SK-N-SH (cell line): Measurements from ENCODE around the gene SAPCD2. TPM values are rescaled to one million over a fixed set of nuclear protein-coding genes. Genes with fewer than 3 reads are reported as not detected.

Experiments
- CTCF ChIA-PET: fragments of 300-600, 350-600 bp; formaldehyde crosslinking; extraction: SDS; loops from one replicate; lab custom pipeline; 2021; lab: Yijun Ruan, JAX
- POLR2A ChIA-PET: fragments of 350-600 bp; sonication (Branson Sonifier 250); formaldehyde crosslinking; extraction: SDS; loops from one replicate; lab custom pipeline; 2020; ENCODE audit warnings: antibody characterized with exemption, inconsistent platforms; lab: Yijun Ruan, JAX
- DNase-seq: peaks from one replicate; pipeline ENCODE4 v3.0.0; 2012
- H2AFZ ChIP-seq: fragments of 200-600 bp; sonication (generic); 2 replicates; pipeline ENCODE4 v1.8.1; 2016; ENCODE audit warnings: antibody characterized with exemption, mild to moderate bottlenecking, low read depth
- H3F3A ChIP-seq: fragments of 200-600 bp; sonication (generic); replicated peaks from 2 replicates; pipeline ENCODE3; 2016; ENCODE audit warnings: antibody characterized with exemption, mild to moderate bottlenecking; ENCODE audit not compliant: insufficient read depth
- H3K27ac ChIP-seq, 2 experiments: fragments of 200-500 bp in 1 of 2; fragments of 200-600 bp in 1 of 2; sonication (Bioruptor generic) in 1 of 2; sonication (generic), shearing (Covaris generic) in 1 of 2; 2 replicates each; pipeline versions ENCODE4 v1.5.1 to v1.6.1; 2014 to 2016; ENCODE audit warnings: low read depth in 2 of 2, inconsistent platforms in 1 of 2, low read length in 1 of 2, mild to moderate bottlenecking in 1 of 2, mixed read lengths in 1 of 2
- H3K27me3 ChIP-seq: fragments of 200-600 bp; sonication (generic), shearing (Covaris generic); 2 replicates; pipeline ENCODE4 v1.6.1; 2016; ENCODE audit warnings: mixed run types; ENCODE audit not compliant: insufficient read depth
- H3K36me3 ChIP-seq, 2 experiments: fragments of 200-500 bp in 1 of 2; fragments of 200-600 bp in 1 of 2; sonication (Bioruptor generic) in 1 of 2; sonication (generic) in 1 of 2; replicated peaks in 1 of 2; 2 replicates each; pipeline versions ENCODE3 to v1.5.1; 2014 to 2016; ENCODE audit warnings: low read length in 1 of 2, mild to moderate bottlenecking in 1 of 2; ENCODE audit not compliant: insufficient read depth in 2 of 2, control insufficient read depth in 1 of 2
- H3K4me1 ChIP-seq, 2 experiments: fragments of 200-500 bp in 1 of 2; fragments of 200-600 bp in 1 of 2; sonication (Bioruptor generic) in 1 of 2; sonication (generic), shearing (Covaris generic) in 1 of 2; 2 replicates each; pipeline versions ENCODE4 v1.5.1 to v1.6.1; 2014 to 2016; ENCODE audit warnings: low read depth in 1 of 2, low read length in 1 of 2, mixed run types in 1 of 2; ENCODE audit not compliant: insufficient read depth in 2 of 2, control insufficient read depth in 1 of 2
- H3K4me2 ChIP-seq: fragments of 200-600 bp; sonication (generic), shearing (Covaris generic); 2 replicates; pipeline ENCODE4 v1.6.1; 2017; ENCODE audit warnings: mixed run types
- H3K4me3 ChIP-seq, 2 experiments: fragments of 200-500 bp in 1 of 2; fragments of 200-600 bp in 1 of 2; sonication (Bioruptor generic) in 1 of 2; sonication (generic), shearing (Covaris generic) in 1 of 2; 2 replicates each; pipeline versions ENCODE4 v1.5.1 to v1.8.1; 2014 to 2016; ENCODE audit warnings: low read depth in 2 of 2, inconsistent platforms in 1 of 2, low read length in 1 of 2, mild to moderate bottlenecking in 1 of 2, mixed read lengths in 1 of 2, moderate library complexity in 1 of 2
- H3K79me2 ChIP-seq: fragments of 200-600 bp; sonication (generic); 2 replicates; pipeline ENCODE4 v1.8.1; 2017; ENCODE audit warnings: mild to moderate bottlenecking; ENCODE audit not compliant: insufficient read depth
- H3K9ac ChIP-seq: fragments of 200-600 bp; sonication (generic); 2 replicates; pipeline ENCODE4 v1.6.1; 2017; ENCODE audit warnings: mixed run types
- H3K9me2 ChIP-seq: fragments of 200-600 bp; sonication (generic); 2 replicates; pipeline ENCODE4 v1.6.1; 2017; ENCODE audit warnings: mixed run types
- H3K9me3 ChIP-seq: fragments of 200-600 bp; sonication (generic); 2 replicates; pipeline ENCODE4 v1.6.1; 2017; ENCODE audit warnings: mixed run types, mild to moderate bottlenecking, moderate library complexity
- H4K20me1 ChIP-seq: fragments of 200-600 bp; sonication (generic); 2 replicates; pipeline ENCODE4 v1.6.1; 2017; ENCODE audit warnings: mild to moderate bottlenecking, mixed run types; ENCODE audit not compliant: insufficient read depth
- CHD2 ChIP-seq: fragments of 150-350 bp; IDR thresholded peaks from 2 replicates; pipeline ENCODE4 v1.6.1; 2018; ENCODE audit warnings: low read length; ENCODE audit not compliant: partially characterized antibody
- EZH2phosphoT487 ChIP-seq: fragments of 200-600 bp; sonication (generic); IDR thresholded peaks from 2 replicates; pipeline ENCODE4 v1.6.1; 2017; ENCODE audit warnings: low read depth, mixed run types, mild to moderate bottlenecking, antibody characterized with exemption, moderate library complexity, borderline replicate concordance
- FOXM1 ChIP-seq: IDR thresholded peaks from 2 replicates; pipeline ENCODE4 v1.4.0; 2012; ENCODE audit warnings: low read depth, mild to moderate bottlenecking
- GABPA ChIP-seq: IDR thresholded peaks from 2 replicates; pipeline ENCODE4 v1.4.0; 2012; ENCODE audit warnings: low read depth, mild to moderate bottlenecking
- MXI1 ChIP-seq: IDR thresholded peaks from 2 replicates; pipeline ENCODE4 v1.6.1; 2012; ENCODE audit warnings: mild to moderate bottlenecking, low read depth, low read length, improper control_type of control experiment
- NRF1 ChIP-seq: IDR thresholded peaks from 2 replicates; pipeline ENCODE4 v1.6.1; 2012; ENCODE audit warnings: low read depth, mild to moderate bottlenecking, low read length
- RAD21 ChIP-seq: IDR thresholded peaks from 2 replicates; pipeline ENCODE4 v1.6.1; 2012; ENCODE audit warnings: mild to moderate bottlenecking, low read length
- TCF12 ChIP-seq: IDR thresholded peaks from 2 replicates; pipeline ENCODE4 v1.4.0; 2012
- WGBS: methylation state at CpG from one replicate; pipeline ENCODE4 v1.1.6; 2017; ENCODE audit warnings: low lambda C conversion rate; 5-methylcytosine and 5-hydroxymethylcytosine counted together
- polyA plus RNA-seq, 3 experiments: library from polyadenylated mRNA; depleted of rRNA; stranded (reverse); fragments of >200 nt; gene quantifications; 2 replicates each; pipeline ENCODE4 v1.2.3, GENCODE V29; 2012
- TF ChIP-seq, protein P1 (sequence below): IDR thresholded peaks from 2 replicates; pipeline ENCODE4 v1.6.1; 2012; ENCODE audit warnings: mild to moderate bottlenecking, low read depth, low read length, moderate library complexity
- TF ChIP-seq, protein P2 (sequence below): fragments of 150-350 bp; IDR thresholded peaks from 2 replicates; pipeline ENCODE4 v1.6.1; 2016; ENCODE audit warnings: mild to moderate bottlenecking, low read depth, low read length
- TF ChIP-seq, protein P3 (sequence below): IDR thresholded peaks from 2 replicates; pipeline ENCODE4 v1.4.0; 2012; ENCODE audit warnings: low read depth, borderline replicate concordance

Gene SAPCD2
- polyA plus RNA-seq, 1 of the 3 experiments (the other 2 are of a cell fraction) = 6.0 TPM

DNA sequence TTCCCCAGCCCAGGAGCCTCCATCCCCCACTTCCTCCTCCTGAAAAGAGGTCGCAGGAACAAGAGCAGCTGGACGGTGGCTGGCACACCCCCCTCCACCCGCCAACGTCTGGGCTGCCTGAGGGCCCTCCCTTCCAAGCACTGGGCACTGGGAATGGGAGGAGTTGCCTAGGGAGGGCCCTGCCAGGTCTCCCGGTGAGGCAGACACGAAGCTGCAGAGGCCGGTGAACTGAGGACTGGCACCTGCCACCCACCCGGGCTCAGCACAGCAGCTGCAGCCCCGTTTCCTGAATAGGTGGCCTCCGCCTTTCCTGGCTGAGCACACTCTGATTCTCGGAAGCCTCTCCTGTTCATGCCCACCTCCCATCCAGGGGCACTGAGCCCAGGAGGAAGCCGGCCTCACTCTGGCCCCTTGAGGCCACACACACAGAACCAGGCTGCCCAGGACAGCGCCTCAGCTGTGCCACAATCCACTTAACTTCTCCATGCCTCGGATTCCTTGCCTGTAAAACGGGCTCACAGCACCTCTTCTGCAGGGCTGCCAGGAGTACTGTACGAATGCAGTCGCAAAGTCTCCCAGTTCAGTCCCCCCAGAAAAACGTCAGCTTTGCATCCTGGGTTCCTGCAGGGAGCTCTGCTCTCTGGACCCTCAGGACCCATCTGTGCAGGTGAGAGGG is 25.7 kb downstream of the SAPCD2 start:
- H3K9me2 ChIP-seq = no peaks in the 10 kb centered on the region
- CTCF ChIA-PET = interaction anchor here (0.6 to 19.8 kb wide), 13 partner anchors 8 to 318 kb away, joined by 3 to 803 read pairs (median 4); partner anchors contain the start of genes ABCA2, C8G, FBXW5 and FUT7
- H3K27me3 ChIP-seq = 0 out of 2 replicates have a peak, but pooled peaks cover 4% of the 10 kb centered on the region
- no peak overlapping the region for H2AFZ ChIP-seq
- WGBS = 31% methylated on average over 10 of the region's 18 CpGs
- DNase-seq = peak; percentile 83
- peaks cover 11 to 25% of the 10 kb centered on the region in 2 experiments; a peak in 2 of 4 replicates for H3K4me1 ChIP-seq
- peaks cover 26% of the 10 kb centered on the region for H4K20me1 ChIP-seq
- no peak for TF ChIP-seq FOXM1
- 0 out of 2 replicates have a peak, but pooled peaks have one; percentile 21 for TF ChIP-seq MXI1
- TF ChIP-seq, all 33 proteins: peak for 1
- Histone ChIP-seq H3K9ac (peak overlapping the region; percentile 41; the same call in 1 of the 2 replicates), H3K9me3 (no peaks in the 10 kb centered on the region), H3K27ac (peak overlapping the region in 1 of 2 experiments; percentile 78; a peak in 2 of 4 replicates), H3K79me2 (no peaks in the 10 kb centered on the region), H3K4me2 (peak overlapping the region; percentile 96), H3K4me3 (peak overlapping the region; percentile 62 to 72), H3K36me3 (peaks cover 0 to 6% of the 10 kb centered on the region in 2 experiments), H3F3A (peaks cover 3% of the 10 kb centered on the region)
- POLR2A ChIA-PET = interaction anchor here (0.6 to 1.9 kb wide), 4 partner anchors 10 to 209 kb away, joined by 3 to 8 read pairs (median 6); no protein-coding TSS in a partner anchor

DNA sequence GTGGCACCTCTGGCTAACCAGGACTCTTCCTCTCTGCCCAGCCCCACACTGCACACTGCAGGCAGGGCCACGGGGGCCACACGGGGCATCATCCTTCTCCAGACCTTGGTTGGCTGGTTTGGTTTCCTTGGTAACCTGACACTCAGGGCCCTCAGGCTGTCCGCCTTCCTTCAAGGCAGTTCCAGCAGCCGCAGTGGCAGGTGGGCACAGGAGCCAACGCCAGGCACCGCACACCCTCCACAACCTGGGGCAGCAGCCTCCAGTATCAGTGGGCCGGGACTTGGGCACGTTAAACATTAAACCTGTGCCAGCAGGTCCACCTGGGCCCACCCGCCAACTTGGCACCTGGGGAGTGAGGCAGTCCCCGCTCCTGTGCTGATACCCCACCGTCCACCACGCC is 26.3 kb downstream of the SAPCD2 start:
- Histone ChIP-seq H3K4me3 (peak overlapping the region in 1 of 2 experiments; percentile 62; a peak in 1 of 4 replicates), H4K20me1 (peaks cover 26% of the 10 kb centered on the region), H2AFZ (no peak overlapping the region), H3K9ac (no peak overlapping the region), H3F3A (peaks cover 3% of the 10 kb centered on the region), H3K4me1 (peaks cover 11 to 21% of the 10 kb centered on the region in 2 experiments; a peak in 2 of 4 replicates), H3K9me3 (no peaks in the 10 kb centered on the region), H3K36me3 (peaks cover 0 to 12% of the 10 kb centered on the region in 2 experiments), H3K27ac (peak overlapping the region in 1 of 2 experiments; percentile 58; a peak in 1 of 4 replicates), H3K79me2 (no peaks in the 10 kb centered on the region), H3K9me2 (no peaks in the 10 kb centered on the region), H3K27me3 (no peaks in the 10 kb centered on the region), H3K4me2 (peak overlapping the region; percentile 96; the same call in 1 of the 2 replicates)
- no peak for DNase-seq
- WGBS = 88% methylated on average over 8 of the region's 12 CpGs
- CTCF ChIA-PET = interaction anchor here (0.7 to 19.8 kb wide), 9 partner anchors 8 to 317 kb away, joined by 3 to 803 read pairs (median 5); partner anchors contain the start of genes ABCA2, C8G, FBXW5 and FUT7
- POLR2A ChIA-PET = interaction anchor here (0.8 to 1.9 kb wide), 3 partner anchors 9 to 23 kb away, joined by 4 to 8 read pairs (median 7); no protein-coding TSS in a partner anchor
- TF ChIP-seq, protein P1, sequence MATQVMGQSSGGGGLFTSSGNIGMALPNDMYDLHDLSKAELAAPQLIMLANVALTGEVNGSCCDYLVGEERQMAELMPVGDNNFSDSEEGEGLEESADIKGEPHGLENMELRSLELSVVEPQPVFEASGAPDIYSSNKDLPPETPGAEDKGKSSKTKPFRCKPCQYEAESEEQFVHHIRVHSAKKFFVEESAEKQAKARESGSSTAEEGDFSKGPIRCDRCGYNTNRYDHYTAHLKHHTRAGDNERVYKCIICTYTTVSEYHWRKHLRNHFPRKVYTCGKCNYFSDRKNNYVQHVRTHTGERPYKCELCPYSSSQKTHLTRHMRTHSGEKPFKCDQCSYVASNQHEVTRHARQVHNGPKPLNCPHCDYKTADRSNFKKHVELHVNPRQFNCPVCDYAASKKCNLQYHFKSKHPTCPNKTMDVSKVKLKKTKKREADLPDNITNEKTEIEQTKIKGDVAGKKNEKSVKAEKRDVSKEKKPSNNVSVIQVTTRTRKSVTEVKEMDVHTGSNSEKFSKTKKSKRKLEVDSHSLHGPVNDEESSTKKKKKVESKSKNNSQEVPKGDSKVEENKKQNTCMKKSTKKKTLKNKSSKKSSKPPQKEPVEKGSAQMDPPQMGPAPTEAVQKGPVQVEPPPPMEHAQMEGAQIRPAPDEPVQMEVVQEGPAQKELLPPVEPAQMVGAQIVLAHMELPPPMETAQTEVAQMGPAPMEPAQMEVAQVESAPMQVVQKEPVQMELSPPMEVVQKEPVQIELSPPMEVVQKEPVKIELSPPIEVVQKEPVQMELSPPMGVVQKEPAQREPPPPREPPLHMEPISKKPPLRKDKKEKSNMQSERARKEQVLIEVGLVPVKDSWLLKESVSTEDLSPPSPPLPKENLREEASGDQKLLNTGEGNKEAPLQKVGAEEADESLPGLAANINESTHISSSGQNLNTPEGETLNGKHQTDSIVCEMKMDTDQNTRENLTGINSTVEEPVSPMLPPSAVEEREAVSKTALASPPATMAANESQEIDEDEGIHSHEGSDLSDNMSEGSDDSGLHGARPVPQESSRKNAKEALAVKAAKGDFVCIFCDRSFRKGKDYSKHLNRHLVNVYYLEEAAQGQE = no peak
- TF ChIP-seq, protein P2, sequence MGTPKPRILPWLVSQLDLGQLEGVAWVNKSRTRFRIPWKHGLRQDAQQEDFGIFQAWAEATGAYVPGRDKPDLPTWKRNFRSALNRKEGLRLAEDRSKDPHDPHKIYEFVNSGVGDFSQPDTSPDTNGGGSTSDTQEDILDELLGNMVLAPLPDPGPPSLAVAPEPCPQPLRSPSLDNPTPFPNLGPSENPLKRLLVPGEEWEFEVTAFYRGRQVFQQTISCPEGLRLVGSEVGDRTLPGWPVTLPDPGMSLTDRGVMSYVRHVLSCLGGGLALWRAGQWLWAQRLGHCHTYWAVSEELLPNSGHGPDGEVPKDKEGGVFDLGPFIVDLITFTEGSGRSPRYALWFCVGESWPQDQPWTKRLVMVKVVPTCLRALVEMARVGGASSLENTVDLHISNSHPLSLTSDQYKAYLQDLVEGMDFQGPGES = no peak
- TF ChIP-seq EZH2phosphoT487 = no peak
- no peak for TF ChIP-seq CHD2
- TF ChIP-seq GABPA = no peak
- TF ChIP-seq RAD21 = no peak
- no peak for TF ChIP-seq NRF1
- no peak for TF ChIP-seq TCF12
- TF ChIP-seq, protein P3, sequence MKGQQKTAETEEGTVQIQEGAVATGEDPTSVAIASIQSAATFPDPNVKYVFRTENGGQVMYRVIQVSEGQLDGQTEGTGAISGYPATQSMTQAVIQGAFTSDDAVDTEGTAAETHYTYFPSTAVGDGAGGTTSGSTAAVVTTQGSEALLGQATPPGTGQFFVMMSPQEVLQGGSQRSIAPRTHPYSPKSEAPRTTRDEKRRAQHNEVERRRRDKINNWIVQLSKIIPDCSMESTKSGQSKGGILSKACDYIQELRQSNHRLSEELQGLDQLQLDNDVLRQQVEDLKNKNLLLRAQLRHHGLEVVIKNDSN = no peak
